Measurements from ENCODE around the gene FAM131C.
A peak's percentile ranks its signal among the peaks of the same experiment; 100 is the strongest.
"Not testable (repeated sequence)": the region's sequence is repeated elsewhere in the genome, so short reads cannot be mapped to it uniquely, and the experiment has no call there.

Gene FAM131C

DNA sequence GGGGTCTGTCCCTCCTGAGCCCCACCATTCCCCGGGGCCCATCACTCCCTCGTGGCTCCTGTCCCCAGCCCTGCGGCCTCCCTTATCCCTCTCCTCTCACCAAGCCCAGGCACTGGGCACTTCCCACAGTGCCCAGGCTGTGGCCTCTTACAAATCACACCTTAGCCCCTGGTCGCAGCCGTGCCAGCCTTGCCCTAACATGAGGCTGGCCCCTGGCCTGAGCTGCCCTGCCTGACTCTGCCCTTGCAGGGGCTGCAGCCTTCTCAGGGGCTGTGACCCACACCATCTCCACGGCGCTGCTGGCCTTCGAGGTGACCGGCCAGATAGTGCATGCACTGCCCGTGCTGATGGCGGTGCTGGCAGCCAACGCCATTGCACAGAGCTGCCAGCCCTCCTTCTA lies 21.5 kb downstream of the FAM131C start:
- not testable (repeated sequence) for H2AK5ac ChIP-seq (ENCODE audit: low read depth, low read length)

DNA sequence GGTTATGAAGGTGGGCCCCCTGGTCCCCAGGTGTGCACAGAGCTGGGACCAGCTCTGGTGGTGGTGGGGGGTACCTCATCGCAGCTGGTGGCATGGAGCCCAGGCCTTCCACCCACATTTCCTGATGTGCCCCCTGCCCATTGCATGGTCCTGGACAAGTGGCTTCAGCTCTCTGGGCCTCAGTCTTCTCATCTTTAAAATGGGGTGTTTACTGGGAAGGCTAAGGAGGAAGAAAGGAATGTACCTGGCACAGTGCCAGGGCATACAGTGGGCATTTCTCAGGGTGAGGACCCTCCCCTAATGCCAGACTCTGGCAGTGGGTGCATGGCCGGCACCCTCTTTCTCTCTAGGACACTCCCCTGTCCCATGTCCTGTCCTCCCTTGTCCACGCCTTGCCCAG lies 22.4 kb downstream of the FAM131C start:
- no CpG with 5 or more reads among the region's 3 CpGs for WGBS, 2 donors (ENCODE audit: extremely low coverage in 2 of 2, insufficient read length in 2 of 2, insufficient replicate concordance in 1 of 2)
- H4K8ac ChIP-seq (ENCODE audit: low read depth, low read length): no peak overlapping the region
- no peak overlapping the region for H2AFZ ChIP-seq (ENCODE audit: low read length)
- H2BK12ac ChIP-seq (ENCODE audit: low read length): no peak overlapping the region
- no peak overlapping the region for H3K4me2 ChIP-seq (ENCODE audit: insufficient read depth, low read length, poor library complexity, severe bottlenecking)
- no peak for DNase-seq (ENCODE audit: low spot score)
- no peak overlapping the region for H4K91ac ChIP-seq (ENCODE audit: low read depth, low read length, poor library complexity)
- H3K4me3 ChIP-seq (ENCODE audit: low read length in 2 of 2): no peak overlapping the region
- no peak overlapping the region for H2BK5ac ChIP-seq (ENCODE audit: low read length)
- peaks cover 11 to 18% of the 10 kb centered on the region in 2 donors for H3K4me1 ChIP-seq (ENCODE audit: control insufficient read depth in 2 of 2, insufficient read depth in 1 of 2, low read depth in 1 of 2, low read length in 2 of 2)
- H3K27ac ChIP-seq (replicated peaks; ENCODE audit: low read length): no peak overlapping the region
- H3K36me3 ChIP-seq (replicated peaks in 1 of 2; ENCODE audit: control insufficient read depth in 2 of 2, insufficient read depth in 2 of 2, low read length in 2 of 2): no peaks in the 10 kb centered on the region
- no peak overlapping the region for H3K18ac ChIP-seq (ENCODE audit: low read length)
- no peak overlapping the region for H3K23ac ChIP-seq (ENCODE audit: low read depth, low read length, poor library complexity)
- H3K79me1 ChIP-seq (ENCODE audit: low read depth, low read length): no peaks in the 10 kb centered on the region
- H3K4ac ChIP-seq (ENCODE audit: low read length): no peak overlapping the region
- no peak overlapping the region for H2AK5ac ChIP-seq (ENCODE audit: low read depth, low read length)
- H3K27me3 ChIP-seq (ENCODE audit: control insufficient read depth in 3 of 3, insufficient read depth in 3 of 3, low read depth in 1 of 3, low read length in 3 of 3): peaks cover 0 to 14% (median 4%) of the 10 kb centered on the region in 3 experiments
- H2BK120ac ChIP-seq (ENCODE audit: low read depth, low read length): no peak overlapping the region
- no peaks in the 10 kb centered on the region for H3K9me3 ChIP-seq (replicated peaks in 1 of 2; ENCODE audit: control insufficient read depth in 2 of 2, insufficient read depth in 1 of 2, low read depth in 1 of 2, low read length in 2 of 2)
- H2BK15ac ChIP-seq (ENCODE audit: low read length): no peak overlapping the region
- no peak overlapping the region for H3K14ac ChIP-seq (ENCODE audit: low read length)
- no peak overlapping the region for H3K9ac ChIP-seq (ENCODE audit: low read depth, low read length, poor library complexity)

More for the DNA sequence above, 21.5 kb downstream of the FAM131C start:
- no CpG with 5 or more reads among the region's 12 CpGs for WGBS, 2 donors (ENCODE audit: extremely low coverage in 2 of 2, insufficient read length in 2 of 2, insufficient replicate concordance in 1 of 2)
- H3K27ac ChIP-seq (replicated peaks; ENCODE audit: low read length); H3K14ac ChIP-seq (ENCODE audit: low read length); H3K4ac ChIP-seq (ENCODE audit: low read length); H3K23ac ChIP-seq (ENCODE audit: low read depth, low read length, poor library complexity); DNase-seq (ENCODE audit: low spot score); H2BK12ac ChIP-seq (ENCODE audit: low read length); H2BK5ac ChIP-seq (ENCODE audit: low read length); H2AFZ ChIP-seq (ENCODE audit: low read length); H4K8ac ChIP-seq (ENCODE audit: low read depth, low read length); H3K4me3 ChIP-seq (ENCODE audit: low read length in 2 of 2); H3K9me3 ChIP-seq (replicated peaks in 1 of 2; ENCODE audit: control insufficient read depth in 2 of 2, insufficient read depth in 1 of 2, low read depth in 1 of 2, low read length in 2 of 2); H3K79me1 ChIP-seq (ENCODE audit: low read depth, low read length); H4K91ac ChIP-seq (ENCODE audit: low read depth, low read length, poor library complexity); H2BK120ac ChIP-seq (ENCODE audit: low read depth, low read length); H3K36me3 ChIP-seq (replicated peaks in 1 of 2; ENCODE audit: control insufficient read depth in 2 of 2, insufficient read depth in 2 of 2, low read length in 2 of 2); H3K9ac ChIP-seq (ENCODE audit: low read depth, low read length, poor library complexity); H2BK15ac ChIP-seq (ENCODE audit: low read length); H3K18ac ChIP-seq (ENCODE audit: low read length); H3K4me2 ChIP-seq (ENCODE audit: insufficient read depth, low read length, poor library complexity, severe bottlenecking): not testable (repeated sequence)
- peaks cover 11 to 19% of the 10 kb centered on the region in 2 donors for H3K4me1 ChIP-seq (ENCODE audit: control insufficient read depth in 2 of 2, insufficient read depth in 1 of 2, low read depth in 1 of 2, low read length in 2 of 2)
- H3K27me3 ChIP-seq (ENCODE audit: control insufficient read depth in 3 of 3, insufficient read depth in 3 of 3, low read depth in 1 of 3, low read length in 3 of 3): peaks cover 0 to 11% (median 4%) of the 10 kb centered on the region in 3 experiments

DNA sequence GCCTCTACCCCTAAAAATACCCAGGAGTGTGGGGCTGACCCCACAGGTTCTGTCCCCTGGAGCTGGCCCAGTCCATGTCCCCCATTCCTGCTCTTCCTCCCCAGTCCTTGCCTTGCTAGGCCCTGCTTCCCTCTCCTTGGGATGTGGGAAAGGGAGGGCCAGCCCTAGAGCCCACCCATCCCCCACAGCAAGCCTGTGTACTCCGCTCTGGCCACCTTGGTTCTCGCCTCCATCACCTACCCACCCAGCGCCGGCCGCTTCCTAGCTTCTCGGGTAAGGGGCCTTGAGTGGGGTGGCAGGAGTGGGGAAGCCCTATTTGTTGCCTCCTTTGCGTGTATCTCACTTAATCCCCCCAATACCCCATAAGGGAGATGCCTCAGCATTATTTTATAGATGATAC lies 23.1 kb downstream of the FAM131C start:
- H2BK12ac ChIP-seq (ENCODE audit: low read length): no peak overlapping the region
- peak overlapping the region; percentile 64 for H2AK5ac ChIP-seq (ENCODE audit: low read depth, low read length)
- H2BK15ac ChIP-seq (ENCODE audit: low read length): peak overlapping the region; percentile 14
- no peak overlapping the region for H2AFZ ChIP-seq (ENCODE audit: low read length)
- H3K27ac ChIP-seq (replicated peaks; ENCODE audit: low read length): no peak overlapping the region
- H3K9me3 ChIP-seq (replicated peaks in 1 of 2; ENCODE audit: control insufficient read depth in 2 of 2, insufficient read depth in 1 of 2, low read depth in 1 of 2, low read length in 2 of 2): no peaks in the 10 kb centered on the region
- no peak overlapping the region for H3K14ac ChIP-seq (ENCODE audit: low read length)
- DNase-seq (ENCODE audit: low spot score): no peak
- H3K4me2 ChIP-seq (ENCODE audit: insufficient read depth, low read length, poor library complexity, severe bottlenecking): no peak overlapping the region
- no peak overlapping the region for H3K23ac ChIP-seq (ENCODE audit: low read depth, low read length, poor library complexity)
- no peak overlapping the region for H2BK5ac ChIP-seq (ENCODE audit: low read length)
- H3K4me1 ChIP-seq (ENCODE audit: control insufficient read depth in 2 of 2, insufficient read depth in 1 of 2, low read depth in 1 of 2, low read length in 2 of 2): peaks cover 11 to 14% of the 10 kb centered on the region in 2 donors
- H3K9ac ChIP-seq (ENCODE audit: low read depth, low read length, poor library complexity): no peak overlapping the region
- H3K27me3 ChIP-seq (ENCODE audit: control insufficient read depth in 3 of 3, insufficient read depth in 3 of 3, low read depth in 1 of 3, low read length in 3 of 3): peaks cover 0 to 14% (median 4%) of the 10 kb centered on the region in 3 experiments
- no peak overlapping the region for H2BK120ac ChIP-seq (ENCODE audit: low read depth, low read length)
- WGBS, 2 donors (ENCODE audit: extremely low coverage in 2 of 2, insufficient read length in 2 of 2, insufficient replicate concordance in 1 of 2): no CpG with 5 or more reads among the region's 7 CpGs
- H4K91ac ChIP-seq (ENCODE audit: low read depth, low read length, poor library complexity): no peak overlapping the region
- H3K4me3 ChIP-seq (ENCODE audit: low read length in 2 of 2): peak overlapping the region in 1 of 2 donors; percentile 4
- H3K79me1 ChIP-seq (ENCODE audit: low read depth, low read length): no peaks in the 10 kb centered on the region
- H3K18ac ChIP-seq (ENCODE audit: low read length): no peak overlapping the region
- H3K4ac ChIP-seq (ENCODE audit: low read length): no peak overlapping the region
- H3K36me3 ChIP-seq (replicated peaks in 1 of 2; ENCODE audit: control insufficient read depth in 2 of 2, insufficient read depth in 2 of 2, low read length in 2 of 2): no peaks in the 10 kb centered on the region
- no peak overlapping the region for H4K8ac ChIP-seq (ENCODE audit: low read depth, low read length)

DNA sequence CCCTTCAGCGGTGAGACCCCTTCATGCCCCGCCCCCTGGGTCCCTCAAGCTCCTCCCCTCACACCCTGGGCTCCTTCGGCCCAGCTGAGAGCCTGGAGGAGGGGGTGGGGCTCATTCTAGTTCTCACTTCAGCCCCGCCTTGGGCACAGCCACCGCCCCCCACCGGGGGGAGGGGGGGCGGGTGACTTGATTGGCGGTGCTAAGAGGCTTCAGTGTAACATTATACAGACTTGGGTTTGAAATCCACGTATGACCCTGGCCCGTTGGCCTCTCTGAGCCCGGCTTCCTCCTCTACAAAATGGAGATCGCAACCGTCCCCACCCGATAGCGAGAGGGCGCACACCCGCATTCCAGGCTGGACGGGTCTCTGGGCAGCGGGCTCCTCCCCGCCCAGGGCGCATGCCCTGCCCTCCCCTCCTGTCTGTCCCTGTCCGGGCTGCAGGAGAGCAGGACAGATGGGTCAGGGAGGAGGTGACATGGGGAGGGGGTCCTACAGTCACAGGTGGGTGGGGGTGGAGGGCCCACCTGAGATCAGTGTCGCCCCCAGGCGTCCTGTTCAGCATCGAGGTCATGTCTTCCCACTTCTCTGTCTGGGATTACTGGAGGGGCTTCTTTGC lies 24.8 kb downstream of the FAM131C start:
- H2AFZ ChIP-seq (ENCODE audit: low read length): peak overlapping the region; percentile 82
- H3K14ac ChIP-seq (ENCODE audit: low read length): no peak overlapping the region
- H3K9ac ChIP-seq (ENCODE audit: low read depth, low read length, poor library complexity): peak overlapping the region; percentile 50
- no peak overlapping the region for H4K8ac ChIP-seq (ENCODE audit: low read depth, low read length)
- H3K18ac ChIP-seq (ENCODE audit: low read length): peak overlapping the region; percentile 2
- peaks cover 11 to 14% of the 10 kb centered on the region in 2 donors for H3K4me1 ChIP-seq (ENCODE audit: control insufficient read depth in 2 of 2, insufficient read depth in 1 of 2, low read depth in 1 of 2, low read length in 2 of 2)
- peak overlapping the region; percentile 87 for H2BK5ac ChIP-seq (ENCODE audit: low read length)
- no peak overlapping the region for H2BK12ac ChIP-seq (ENCODE audit: low read length)
- peak overlapping the region; percentile 70 for H2AK5ac ChIP-seq (ENCODE audit: low read depth, low read length)
- DNase-seq (ENCODE audit: low spot score): peak; percentile 87
- H3K36me3 ChIP-seq (replicated peaks in 1 of 2; ENCODE audit: control insufficient read depth in 2 of 2, insufficient read depth in 2 of 2, low read length in 2 of 2): no peaks in the 10 kb centered on the region
- H4K91ac ChIP-seq (ENCODE audit: low read depth, low read length, poor library complexity): no peak overlapping the region
- H2BK120ac ChIP-seq (ENCODE audit: low read depth, low read length): peak overlapping the region; percentile 72
- H3K9me3 ChIP-seq (replicated peaks in 1 of 2; ENCODE audit: control insufficient read depth in 2 of 2, insufficient read depth in 1 of 2, low read depth in 1 of 2, low read length in 2 of 2): no peaks in the 10 kb centered on the region
- H3K4me3 ChIP-seq (ENCODE audit: low read length in 2 of 2): peak overlapping the region; percentile 35 to 57
- H3K27ac ChIP-seq (replicated peaks; ENCODE audit: low read length): no peak overlapping the region
- H3K4me2 ChIP-seq (ENCODE audit: insufficient read depth, low read length, poor library complexity, severe bottlenecking): peak overlapping the region; percentile 73
- peak overlapping the region; percentile 92 for H2BK15ac ChIP-seq (ENCODE audit: low read length)
- H3K79me1 ChIP-seq (ENCODE audit: low read depth, low read length): no peaks in the 10 kb centered on the region
- H3K27me3 ChIP-seq (ENCODE audit: control insufficient read depth in 3 of 3, insufficient read depth in 3 of 3, low read depth in 1 of 3, low read length in 3 of 3): peaks cover 0 to 24% (median 2%) of the 10 kb centered on the region in 3 experiments
- no peak overlapping the region for H3K23ac ChIP-seq (ENCODE audit: low read depth, low read length, poor library complexity)
- no peak overlapping the region for H3K4ac ChIP-seq (ENCODE audit: low read length)
- no CpG with 5 or more reads among the region's 25 CpGs for WGBS, 2 donors (ENCODE audit: extremely low coverage in 2 of 2, insufficient read length in 2 of 2, insufficient replicate concordance in 1 of 2)

Data from neuronal stem cell (in vitro differentiated cells).